ENCODE data around the gene KNDC1.

The KNDC1 gene

GRCh38 chr10:133198621-133199487 lies 38.8 kb downstream of the KNDC1 start:
- Mint-ChIP-seq H3K4me1 (peaks cover 6% of the 10 kb centered on the region), H3K36me3 (ENCODE audit: low read depth) (no peaks in the 10 kb centered on the region), H3K27ac (no peak overlapping the region), H3K4me3 (no peak overlapping the region), H3K9me3 (peaks cover 7% of the 10 kb centered on the region), H3K27me3 (ENCODE audit: low read depth) (peaks cover 5% of the 10 kb centered on the region)
- no peak for TF ChIP-seq CTCF (IDR thresholded peaks at IDR 0.05; ENCODE audit: unreplicated experiment in 3 of 3)

- peaks cover 6% of the 10 kb centered on the region for H3K4me1 Mint-ChIP-seq
- peaks cover 4% of the 10 kb centered on the region for H3K27me3 Mint-ChIP-seq (ENCODE audit: low read depth)
- TF ChIP-seq CTCF (IDR thresholded peaks at IDR 0.05; ENCODE audit: unreplicated experiment in 3 of 3): no peak
- H3K27ac Mint-ChIP-seq: no peak overlapping the region
- peaks cover 3% of the 10 kb centered on the region for H3K9me3 Mint-ChIP-seq
- peaks cover 3% of the 10 kb centered on the region for H3K36me3 Mint-ChIP-seq (ENCODE audit: low read depth)
- H3K4me3 Mint-ChIP-seq: no peak overlapping the region
Measured at GRCh38 chr10:133199488-133199885, 39.5 kb downstream of the KNDC1 start.

GRCh38 chr10:133199992-133200611 lies 40.1 kb downstream of the KNDC1 start:
- H3K4me3 Mint-ChIP-seq: no peak overlapping the region
- H3K9me3 Mint-ChIP-seq: no peaks in the 10 kb centered on the region
- H3K36me3 Mint-ChIP-seq (ENCODE audit: low read depth): peaks cover 3% of the 10 kb centered on the region
- TF ChIP-seq CTCF (IDR thresholded peaks at IDR 0.05; ENCODE audit: unreplicated experiment in 3 of 3): no peak
- no peak overlapping the region for H3K27ac Mint-ChIP-seq
- no peaks in the 10 kb centered on the region for H3K27me3 Mint-ChIP-seq (ENCODE audit: low read depth)
- H3K4me1 Mint-ChIP-seq: peaks cover 6% of the 10 kb centered on the region

GRCh38 chr10:133200621-133201031 lies 40.6 kb downstream of the KNDC1 start:
- H3K27ac Mint-ChIP-seq: no peak overlapping the region
- peaks cover 3% of the 10 kb centered on the region for H3K36me3 Mint-ChIP-seq (ENCODE audit: low read depth)
- no peak for TF ChIP-seq CTCF (IDR thresholded peaks at IDR 0.05; ENCODE audit: unreplicated experiment in 3 of 3)

GRCh38 chr10:133201151-133201947 lies 41.3 kb downstream of the KNDC1 start:
- Mint-ChIP-seq H3K36me3 (ENCODE audit: low read depth) (peaks cover 3% of the 10 kb centered on the region), H3K9me3 (no peaks in the 10 kb centered on the region), H3K4me3 (no peak overlapping the region), H3K4me1 (peaks cover 4% of the 10 kb centered on the region), H3K27ac (no peak overlapping the region), H3K27me3 (ENCODE audit: low read depth) (no peaks in the 10 kb centered on the region)
- no peak for TF ChIP-seq CTCF (IDR thresholded peaks at IDR 0.05; ENCODE audit: unreplicated experiment in 3 of 3)

More at GRCh38 chr10:133200621-133201031, 40.6 kb downstream of the KNDC1 start:
- no peaks in the 10 kb centered on the region for H3K27me3 Mint-ChIP-seq (ENCODE audit: low read depth)
- H3K4me3 Mint-ChIP-seq: no peak overlapping the region
- no peaks in the 10 kb centered on the region for H3K9me3 Mint-ChIP-seq
- peaks cover 6% of the 10 kb centered on the region for H3K4me1 Mint-ChIP-seq
